PC-9 (cell line): ENCODE data around the gene UCP2. TPM values are rescaled to one million over a fixed set of nuclear protein-coding genes. Genes with fewer than 3 reads are reported as not detected.
"Not testable (repeated sequence)": the region's sequence is repeated elsewhere in the genome, so short reads cannot be mapped to it uniquely, and the experiment has no call there.

Source experiments
- BruUV-seq: library from RNA; stranded (reverse); fragments of 400-500 nt; replicated peaks from 2 replicates; lab custom pipeline; 2021; lab: Mats Ljungman, UMichigan
- CTCF ChIA-PET: fragments of 300-600 bp; sonication (Branson Sonifier 250); formaldehyde crosslinking; loops from one replicate; lab custom pipeline; 2022; ENCODE audit warnings: antibody characterized with exemption; lab: Charles Lee
- POLR2A ChIA-PET: fragments of 300-600 bp; sonication (Branson Sonifier 250); formaldehyde crosslinking; loops from one replicate; lab custom pipeline; 2022; ENCODE audit warnings: antibody characterized with exemption; ENCODE audit not compliant: unreplicated experiment; lab: Charles Lee
- DNase-seq, 2 experiments: peaks; one replicate each; pipeline versions ENCODE4 v3.0.0 to v3.0.0-alpha.2; 2015 to 2022; ENCODE audit warnings: mixed read lengths in 1 of 2
- H2AFZ ChIP-seq: fragments of 200-600 bp; sonication (generic); 2 replicates; pipeline ENCODE4 v1.8.1; 2017; ENCODE audit warnings: antibody characterized with exemption
- H3F3A ChIP-seq: fragments of 200-600 bp; sonication (generic); 2 replicates; pipeline ENCODE4 v1.8.1; 2017; ENCODE audit warnings: antibody characterized with exemption, mild to moderate bottlenecking, low read depth; ENCODE audit not compliant: insufficient read depth
- H3K27ac ChIP-seq: fragments of 200-600 bp; sonication (generic); 2 replicates; pipeline ENCODE4 v1.6.1; 2016; ENCODE audit warnings: mixed run types
- H3K27me3 ChIP-seq: fragments of 200-600 bp; sonication (generic); 2 replicates; pipeline ENCODE4 v1.6.1; 2016; ENCODE audit warnings: low read depth, mixed run types; ENCODE audit not compliant: insufficient read depth
- H3K36me3 ChIP-seq: fragments of 200-600 bp; sonication (generic); 2 replicates; pipeline ENCODE4 v1.6.1; 2016; ENCODE audit warnings: low read depth, mixed run types
- H3K4me1 ChIP-seq: fragments of 200-600 bp; sonication (generic); replicated peaks from 2 replicates; pipeline ENCODE4 v1.6.1; 2016; ENCODE audit warnings: mixed run types; ENCODE audit not compliant: insufficient read depth
- H3K4me2 ChIP-seq: fragments of 200-600 bp; sonication (generic); 2 replicates; pipeline ENCODE4 v1.6.1; 2017; ENCODE audit warnings: mixed run types
- H3K4me3 ChIP-seq: fragments of 200-600 bp; sonication (generic); 2 replicates; pipeline ENCODE4 v1.6.1; 2016; ENCODE audit warnings: mixed run types
- H3K79me2 ChIP-seq: fragments of 200-600 bp; sonication (generic); 2 replicates; pipeline ENCODE4 v1.6.1; 2017; ENCODE audit warnings: low read depth, mixed run types
- H3K9me2 ChIP-seq: fragments of 200-600 bp; sonication (generic); 2 replicates; pipeline ENCODE4 v1.8.1; 2017; ENCODE audit warnings: mild to moderate bottlenecking; ENCODE audit not compliant: insufficient read depth
- H3K9me3 ChIP-seq: fragments of 200-600 bp; sonication (generic); 2 replicates; pipeline ENCODE4 v1.8.1; 2016; ENCODE audit warnings: low read depth; ENCODE audit not compliant: insufficient read depth
- H4K20me1 ChIP-seq: fragments of 200-600 bp; sonication (generic); 2 replicates; pipeline ENCODE4 v1.8.1; 2017; ENCODE audit not compliant: insufficient read depth
- EZH2 ChIP-seq: fragments of 200-600 bp; sonication (generic); IDR thresholded peaks from 2 replicates; pipeline ENCODE4 v1.8.0; 2017; ENCODE audit warnings: antibody characterized with exemption, low read depth
- intact Hi-C: fragments of 100-400 bp; cut with micrococcal nuclease; formaldehyde crosslinking; loops from one replicate; pipeline ENCODE4 v1.10.0; 2022; ENCODE audit not compliant: unreplicated experiment
- total RNA-seq: library from RNA; stranded (reverse); gene quantifications from 2 replicates; pipeline ENCODE4 v1.2.3, GENCODE V29; 2021
- TF ChIP-seq, protein P1 (sequence below): fragments of 200-600 bp; sonication (generic); conservative IDR thresholded peaks from 2 replicates; pipeline ENCODE4 v1.6.1; 2017; ENCODE audit warnings: mixed run types, antibody characterized with exemption, mild to moderate bottlenecking, moderate library complexity

The UCP2 gene
- total RNA-seq, 1 experiment from 2014 or later = 27.2 TPM

DNA sequence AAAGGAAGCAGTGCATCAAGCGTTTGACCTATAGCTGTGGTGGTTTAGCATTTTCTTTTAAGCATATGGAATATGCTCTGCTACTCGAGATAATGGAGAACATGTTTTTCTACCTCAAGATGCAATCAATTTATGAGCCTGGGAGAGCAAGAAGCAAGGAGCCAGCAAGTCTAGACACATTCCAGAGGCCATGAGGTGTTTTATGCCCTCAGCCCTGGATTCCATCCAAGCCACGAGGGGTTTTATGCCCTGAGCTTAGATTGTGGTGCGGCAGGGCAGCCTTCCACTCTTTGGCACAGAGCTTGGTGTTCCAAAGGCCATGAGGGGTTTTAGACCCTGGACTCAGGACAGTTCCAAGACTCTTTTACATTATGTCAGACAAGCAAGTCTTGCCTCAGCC is 43.5 kb downstream of the UCP2 start:
- CTCF ChIA-PET = no interaction called here
- no peaks in the 10 kb centered on the region for H3F3A ChIP-seq
- intact Hi-C loops = no loop called here
- H3K9me3 ChIP-seq = peaks cover 37% of the 10 kb centered on the region
- no peak for TF ChIP-seq EZH2
- TF ChIP-seq, protein P1, sequence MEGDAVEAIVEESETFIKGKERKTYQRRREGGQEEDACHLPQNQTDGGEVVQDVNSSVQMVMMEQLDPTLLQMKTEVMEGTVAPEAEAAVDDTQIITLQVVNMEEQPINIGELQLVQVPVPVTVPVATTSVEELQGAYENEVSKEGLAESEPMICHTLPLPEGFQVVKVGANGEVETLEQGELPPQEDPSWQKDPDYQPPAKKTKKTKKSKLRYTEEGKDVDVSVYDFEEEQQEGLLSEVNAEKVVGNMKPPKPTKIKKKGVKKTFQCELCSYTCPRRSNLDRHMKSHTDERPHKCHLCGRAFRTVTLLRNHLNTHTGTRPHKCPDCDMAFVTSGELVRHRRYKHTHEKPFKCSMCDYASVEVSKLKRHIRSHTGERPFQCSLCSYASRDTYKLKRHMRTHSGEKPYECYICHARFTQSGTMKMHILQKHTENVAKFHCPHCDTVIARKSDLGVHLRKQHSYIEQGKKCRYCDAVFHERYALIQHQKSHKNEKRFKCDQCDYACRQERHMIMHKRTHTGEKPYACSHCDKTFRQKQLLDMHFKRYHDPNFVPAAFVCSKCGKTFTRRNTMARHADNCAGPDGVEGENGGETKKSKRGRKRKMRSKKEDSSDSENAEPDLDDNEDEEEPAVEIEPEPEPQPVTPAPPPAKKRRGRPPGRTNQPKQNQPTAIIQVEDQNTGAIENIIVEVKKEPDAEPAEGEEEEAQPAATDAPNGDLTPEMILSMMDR = no peak
- BruUV-seq = no TSS peak
- H3K4me3 ChIP-seq = no peak overlapping the region
- no peaks in the 10 kb centered on the region for H3K27me3 ChIP-seq
- 0 out of 2 replicates have a peak, but pooled peaks cover 5% of the 10 kb centered on the region for H3K36me3 ChIP-seq
- no peaks in the 10 kb centered on the region for H3K79me2 ChIP-seq
- no peak for DNase-seq
- no peak overlapping the region for H3K27ac ChIP-seq
- H3K9me2 ChIP-seq = no peaks in the 10 kb centered on the region
- POLR2A ChIA-PET = no interaction called here
- no peak overlapping the region for H2AFZ ChIP-seq
- H4K20me1 ChIP-seq = no peaks in the 10 kb centered on the region
- H3K4me2 ChIP-seq = no peak overlapping the region
- H3K4me1 ChIP-seq = no peaks in the 10 kb centered on the region

DNA sequence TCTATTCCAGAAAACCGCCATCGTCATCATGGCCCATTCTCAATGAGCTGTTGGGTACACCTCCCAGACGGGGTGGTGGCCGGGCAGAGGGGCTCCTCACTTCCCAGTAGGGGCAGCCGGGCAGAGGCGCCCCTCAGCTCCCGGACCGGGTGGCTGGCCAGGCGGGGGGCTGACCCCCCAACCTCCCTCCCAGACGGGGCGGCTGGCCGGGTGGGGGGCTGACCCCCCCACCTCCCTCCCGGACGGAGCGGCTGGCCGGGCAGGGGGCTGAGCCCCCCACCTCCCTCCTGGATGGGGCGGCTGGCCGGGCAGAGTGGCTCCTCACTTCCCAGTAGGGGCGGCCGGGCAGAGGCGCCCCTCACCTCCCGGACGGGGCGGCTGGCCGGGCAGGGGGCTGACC is 46.6 kb downstream of the UCP2 start:
- H3K79me2 ChIP-seq, H3K9me2 ChIP-seq, H3K4me1 ChIP-seq, H3K27ac ChIP-seq, H4K20me1 ChIP-seq, CTCF ChIA-PET, POLR2A ChIA-PET, BruUV-seq, H3K36me3 ChIP-seq, H3K27me3 ChIP-seq, H3F3A ChIP-seq, intact Hi-C loops, H3K4me2 ChIP-seq, DNase-seq, H2AFZ ChIP-seq, H3K4me3 ChIP-seq: not testable (repeated sequence)
- H3K9me3 ChIP-seq = peaks cover 23% of the 10 kb centered on the region

DNA sequence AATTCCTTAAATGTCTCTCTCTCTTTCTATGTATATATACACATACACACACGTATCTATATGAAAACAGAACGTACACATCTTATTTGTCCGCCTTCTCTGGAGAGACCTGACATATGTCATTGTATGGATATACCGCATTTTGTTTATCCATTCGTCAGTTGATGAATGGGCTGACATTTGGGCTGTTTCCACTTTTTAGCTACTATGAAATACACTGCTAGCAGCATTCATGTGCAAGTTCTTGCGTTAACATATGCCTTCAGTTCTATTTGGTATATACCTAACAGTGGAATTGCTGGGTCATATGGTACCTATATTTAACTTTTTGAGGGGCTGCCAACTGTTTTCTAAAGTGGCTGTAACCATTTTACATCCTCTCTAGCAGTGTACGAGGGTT is 49.9 kb downstream of the UCP2 start:
- Histone ChIP-seq H3K36me3 (peaks cover 13% of the 10 kb centered on the region; the same call in 1 of the 2 replicates), H3K4me2 (no peak overlapping the region)
- no TSS peak for BruUV-seq

More for the DNA sequence above, 49.9 kb downstream of the UCP2 start:
- POLR2A ChIA-PET = no interaction called here
- no peaks in the 10 kb centered on the region for H3K9me2 ChIP-seq
- CTCF ChIA-PET = no interaction called here
- no peak for DNase-seq
- TF ChIP-seq, protein P1 = no peak
- no peak for TF ChIP-seq EZH2
- H4K20me1 ChIP-seq = no peaks in the 10 kb centered on the region
- no peak overlapping the region for H3K4me3 ChIP-seq
- no peaks in the 10 kb centered on the region for H3K4me1 ChIP-seq
- intact Hi-C loops = loop anchor here (5.0 kb wide), 1 partner anchor 580 kb away; no protein-coding TSS in a partner anchor
- no peak overlapping the region for H3K27ac ChIP-seq
- H2AFZ ChIP-seq = no peak overlapping the region
- no peaks in the 10 kb centered on the region for H3K79me2 ChIP-seq
- H3K9me3 ChIP-seq = no peaks in the 10 kb centered on the region
- no peaks in the 10 kb centered on the region for H3K27me3 ChIP-seq
- H3F3A ChIP-seq = no peaks in the 10 kb centered on the region
